ENCODE measurements around the gene MPP7. TPM values are rescaled to one million over a fixed set of nuclear protein-coding genes. Genes with fewer than 3 reads are reported as not detected.

MPP7 gene
- polyA plus RNA-seq, 2 donors = 11.1 to 19.7 TPM

DNA sequence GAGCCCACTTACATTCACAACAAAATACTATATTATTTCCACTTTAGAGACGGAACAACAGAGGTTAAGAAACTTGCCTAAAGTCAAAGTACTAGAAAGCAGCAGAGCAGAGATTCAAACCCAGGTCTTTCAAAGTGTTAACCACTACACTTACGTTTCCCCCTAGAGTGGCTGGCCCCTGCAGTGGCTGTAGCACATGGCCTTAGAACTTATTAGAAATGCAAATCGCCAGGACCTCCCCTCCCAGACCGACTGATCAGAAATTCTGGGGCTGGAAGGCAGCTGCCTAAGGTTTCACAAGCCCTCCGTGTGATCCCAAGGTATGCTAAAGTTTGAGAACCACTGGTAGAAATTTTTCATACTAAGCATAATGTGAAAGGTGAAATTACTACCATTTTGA, 8.1 kb downstream of the MPP7 start:
- WGBS, 2 donors = 67 to 76% methylated on average over 5 of the region's 5 CpGs
- Histone ChIP-seq H3K4me3 (ENCODE audit: low read depth in 1 of 2, low read length in 2 of 2) (no peak overlapping the region), H3K4me1 (ENCODE audit: control insufficient read depth in 2 of 2, insufficient read depth in 2 of 2, low read length in 1 of 2) (peaks cover 0 to 6% of the 10 kb centered on the region in 2 donors), H3K27ac (ENCODE audit: low read depth in 2 of 2, low read length in 1 of 2) (peak overlapping the region; percentile 31 to 54), H3K36me3 (ENCODE audit: control insufficient read depth in 2 of 2, insufficient read depth in 2 of 2, low read length in 1 of 2) (no peaks in the 10 kb centered on the region), H3K27me3 (ENCODE audit: control insufficient read depth in 1 of 2, insufficient read depth in 2 of 2, low read length in 2 of 2) (no peaks in the 10 kb centered on the region), H3K9me3 (ENCODE audit: control insufficient read depth in 2 of 2, insufficient read depth in 1 of 2, low read depth in 1 of 2, low read length in 1 of 2) (no peaks in the 10 kb centered on the region)

DNA sequence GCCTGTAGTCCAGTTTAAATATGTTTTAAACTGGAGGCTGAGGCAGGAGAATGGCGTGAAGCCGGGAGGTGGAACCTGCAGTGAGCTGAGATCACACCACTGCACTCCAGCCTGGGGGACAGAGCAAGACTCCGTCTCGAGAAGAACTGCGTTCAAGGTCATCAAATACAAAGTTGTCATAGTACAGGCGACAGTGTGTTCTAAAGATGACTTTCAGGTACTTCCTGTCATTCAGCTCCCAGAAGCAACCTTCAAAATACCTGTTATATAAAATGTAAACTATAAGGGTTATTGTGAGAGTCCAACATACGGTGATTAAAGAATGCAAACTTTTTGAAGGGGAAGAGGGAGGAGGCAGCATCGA, 8.7 kb downstream of the MPP7 start:
- Histone ChIP-seq H3K9me3 (ENCODE audit: control insufficient read depth in 2 of 2, insufficient read depth in 1 of 2, low read depth in 1 of 2, low read length in 1 of 2) (no peaks in the 10 kb centered on the region), H3K4me1 (ENCODE audit: control insufficient read depth in 2 of 2, insufficient read depth in 2 of 2, low read length in 1 of 2) (peaks cover 0 to 6% of the 10 kb centered on the region in 2 donors), H3K27me3 (ENCODE audit: control insufficient read depth in 1 of 2, insufficient read depth in 2 of 2, low read length in 2 of 2) (no peaks in the 10 kb centered on the region), H3K27ac (ENCODE audit: low read depth in 2 of 2, low read length in 1 of 2) (no peak overlapping the region), H3K4me3 (ENCODE audit: low read depth in 1 of 2, low read length in 2 of 2) (no peak overlapping the region), H3K36me3 (ENCODE audit: control insufficient read depth in 2 of 2, insufficient read depth in 2 of 2, low read length in 1 of 2) (no peaks in the 10 kb centered on the region)
- WGBS, 2 donors = 70 to 73% methylated on average over 8 of the region's 8 CpGs

DNA sequence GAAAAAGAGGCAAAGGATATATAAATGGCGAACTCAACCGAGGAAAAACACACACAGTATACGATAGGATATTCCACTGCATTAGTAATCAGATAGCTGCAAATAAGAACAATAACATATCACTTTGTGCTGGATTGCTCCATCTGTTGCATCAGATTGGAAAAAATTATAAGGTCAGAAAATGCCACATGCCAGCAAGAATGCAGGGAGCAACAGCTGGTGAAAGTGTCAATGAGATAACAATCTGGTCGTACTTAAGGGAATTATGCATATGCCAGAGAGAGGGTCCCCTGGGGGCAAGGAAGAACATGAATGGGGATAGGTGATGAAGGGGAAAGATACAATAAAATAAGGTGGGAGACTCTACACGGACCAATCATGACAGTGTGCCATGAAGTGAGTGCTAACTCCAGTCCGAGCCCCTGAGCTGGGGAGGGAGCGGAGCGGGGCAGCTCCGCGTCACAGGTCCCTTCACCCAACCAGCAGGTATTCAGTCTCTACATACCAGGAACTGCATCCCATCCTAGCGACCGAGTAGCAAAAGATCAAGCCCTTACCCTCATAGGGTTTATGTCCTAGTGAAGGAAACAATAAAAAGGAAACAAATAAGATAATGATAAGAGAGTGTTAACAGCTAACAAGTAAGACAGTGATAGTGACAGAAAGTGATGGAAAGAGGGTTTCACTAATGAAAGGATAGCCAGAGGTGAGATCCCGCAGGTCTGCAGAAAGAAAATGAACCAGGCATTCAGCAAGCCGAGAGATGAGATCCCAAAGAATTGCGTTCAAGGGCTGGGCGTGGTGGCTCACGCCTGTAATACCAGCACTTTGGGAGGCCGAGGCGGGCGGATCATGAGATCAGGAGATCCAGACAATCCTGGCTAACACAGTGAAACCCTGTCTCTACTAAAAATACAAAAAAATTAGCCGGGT, 9.4 kb downstream of the MPP7 start:
- no peaks in the 10 kb centered on the region for H3K36me3 ChIP-seq (ENCODE audit: control insufficient read depth in 2 of 2, insufficient read depth in 2 of 2, low read length in 1 of 2)
- WGBS, 2 donors = 91 to 93% methylated on average over 21 of the region's 21 CpGs

DNA sequence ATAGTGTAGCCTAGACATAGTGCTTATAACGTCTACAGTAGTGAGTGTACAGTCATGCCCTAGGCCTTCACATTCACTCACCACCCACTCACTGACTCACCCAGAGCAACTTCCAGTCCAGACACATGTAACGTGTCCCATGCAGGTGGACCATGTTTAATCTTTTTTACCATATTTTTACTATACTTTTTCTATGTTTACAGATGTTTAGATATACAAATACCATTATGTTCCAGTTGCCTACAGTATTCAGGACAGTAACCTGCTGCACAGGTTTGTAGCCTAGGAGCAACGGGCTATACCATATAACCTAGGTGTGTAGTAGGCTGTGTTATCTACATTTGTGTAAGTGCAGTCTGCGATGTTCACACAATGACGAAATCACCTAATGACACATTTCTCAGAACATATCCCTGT, 11.0 kb downstream of the MPP7 start:
- H3K4me3 ChIP-seq (ENCODE audit: low read depth in 1 of 2, low read length in 2 of 2) = no peak overlapping the region
- no peaks in the 10 kb centered on the region for H3K9me3 ChIP-seq (ENCODE audit: control insufficient read depth in 2 of 2, insufficient read depth in 1 of 2, low read depth in 1 of 2, low read length in 1 of 2)
- H3K27me3 ChIP-seq (ENCODE audit: control insufficient read depth in 1 of 2, insufficient read depth in 2 of 2, low read length in 2 of 2) = no peaks in the 10 kb centered on the region
- WGBS, 2 donors = 39 to 49% methylated on average over 5 of the region's 5 CpGs
- peaks cover 0 to 6% of the 10 kb centered on the region in 2 donors for H3K4me1 ChIP-seq (ENCODE audit: control insufficient read depth in 2 of 2, insufficient read depth in 2 of 2, low read length in 1 of 2)
- peak overlapping the region; percentile 20 to 40 for H3K27ac ChIP-seq (ENCODE audit: low read depth in 2 of 2, low read length in 1 of 2)
- no peaks in the 10 kb centered on the region for H3K36me3 ChIP-seq (ENCODE audit: control insufficient read depth in 2 of 2, insufficient read depth in 2 of 2, low read length in 1 of 2)

More for the DNA sequence above, 9.4 kb downstream of the MPP7 start:
- Histone ChIP-seq H3K4me3 (ENCODE audit: low read depth in 1 of 2, low read length in 2 of 2) (no peak overlapping the region), H3K4me1 (ENCODE audit: control insufficient read depth in 2 of 2, insufficient read depth in 2 of 2, low read length in 1 of 2) (peaks cover 0 to 6% of the 10 kb centered on the region in 2 donors), H3K27ac (ENCODE audit: low read depth in 2 of 2, low read length in 1 of 2) (peak overlapping the region in 1 of 2 donors; percentile 6), H3K9me3 (ENCODE audit: control insufficient read depth in 2 of 2, insufficient read depth in 1 of 2, low read depth in 1 of 2, low read length in 1 of 2) (no peaks in the 10 kb centered on the region), H3K27me3 (ENCODE audit: control insufficient read depth in 1 of 2, insufficient read depth in 2 of 2, low read length in 2 of 2) (no peaks in the 10 kb centered on the region)

DNA sequence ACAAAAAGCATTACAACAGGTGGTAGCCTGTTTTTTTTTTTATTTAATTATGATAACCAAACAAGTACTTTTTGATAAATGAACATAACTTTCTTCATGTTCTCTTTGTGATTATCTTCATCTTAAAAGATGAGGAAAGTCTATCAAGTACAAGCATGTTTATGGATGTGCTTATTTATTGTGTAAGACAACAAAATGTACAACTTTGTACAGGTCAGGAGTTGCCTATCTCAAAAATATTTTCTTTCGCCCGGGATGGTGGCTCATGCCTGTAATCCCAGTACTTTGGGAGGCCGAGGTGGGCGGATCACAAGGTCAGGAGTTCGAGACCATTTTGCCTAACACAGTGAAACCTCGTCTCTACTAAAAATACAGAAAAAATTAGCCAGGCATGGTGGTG, 17.0 kb downstream of the MPP7 start:
- WGBS, 2 donors = 72 to 80% methylated on average over 6 of the region's 6 CpGs
- peak overlapping the region in 1 of 2 donors; percentile 9 for H3K27ac ChIP-seq (ENCODE audit: low read depth in 2 of 2, low read length in 1 of 2)

DNA sequence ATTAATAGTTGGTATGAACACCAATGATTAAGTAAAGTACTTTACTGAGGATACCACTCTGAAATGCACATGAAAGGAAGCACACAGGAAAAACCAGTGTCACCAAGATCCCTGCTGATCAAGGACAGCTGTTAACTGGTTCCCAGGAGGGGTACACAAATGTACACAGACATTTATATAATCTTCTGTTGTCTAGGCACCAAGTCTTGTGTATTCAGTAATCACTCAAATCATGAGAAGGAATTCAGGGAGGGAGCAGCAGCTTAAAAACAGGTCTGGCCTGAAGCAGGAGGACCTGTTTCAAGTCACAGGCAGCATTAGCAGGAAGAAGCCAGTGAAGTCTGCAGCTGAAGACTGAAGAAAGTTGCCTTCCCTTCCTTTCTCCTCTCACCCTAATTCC, 18.7 kb downstream of the MPP7 start:
- no peak overlapping the region for H3K4me3 ChIP-seq (ENCODE audit: low read depth in 1 of 2, low read length in 2 of 2)
- H3K4me1 ChIP-seq (ENCODE audit: control insufficient read depth in 2 of 2, insufficient read depth in 2 of 2, low read length in 1 of 2) = peaks cover 0 to 2% of the 10 kb centered on the region in 2 donors
- H3K36me3 ChIP-seq (ENCODE audit: control insufficient read depth in 2 of 2, insufficient read depth in 2 of 2, low read length in 1 of 2) = no peaks in the 10 kb centered on the region
- peak overlapping the region; percentile 33 to 64 for H3K27ac ChIP-seq (ENCODE audit: low read depth in 2 of 2, low read length in 1 of 2)
- no peaks in the 10 kb centered on the region for H3K9me3 ChIP-seq (ENCODE audit: control insufficient read depth in 2 of 2, insufficient read depth in 1 of 2, low read depth in 1 of 2, low read length in 1 of 2)
- no peaks in the 10 kb centered on the region for H3K27me3 ChIP-seq (ENCODE audit: control insufficient read depth in 1 of 2, insufficient read depth in 2 of 2, low read length in 2 of 2)

More for the DNA sequence above, 17.0 kb downstream of the MPP7 start:
- Histone ChIP-seq H3K27me3 (ENCODE audit: control insufficient read depth in 1 of 2, insufficient read depth in 2 of 2, low read length in 2 of 2) (no peaks in the 10 kb centered on the region), H3K4me3 (ENCODE audit: low read depth in 1 of 2, low read length in 2 of 2) (no peak overlapping the region), H3K9me3 (ENCODE audit: control insufficient read depth in 2 of 2, insufficient read depth in 1 of 2, low read depth in 1 of 2, low read length in 1 of 2) (no peaks in the 10 kb centered on the region), H3K36me3 (ENCODE audit: control insufficient read depth in 2 of 2, insufficient read depth in 2 of 2, low read length in 1 of 2) (no peaks in the 10 kb centered on the region), H3K4me1 (ENCODE audit: control insufficient read depth in 2 of 2, insufficient read depth in 2 of 2, low read length in 1 of 2) (peaks cover 0 to 2% of the 10 kb centered on the region in 2 donors)

DNA sequence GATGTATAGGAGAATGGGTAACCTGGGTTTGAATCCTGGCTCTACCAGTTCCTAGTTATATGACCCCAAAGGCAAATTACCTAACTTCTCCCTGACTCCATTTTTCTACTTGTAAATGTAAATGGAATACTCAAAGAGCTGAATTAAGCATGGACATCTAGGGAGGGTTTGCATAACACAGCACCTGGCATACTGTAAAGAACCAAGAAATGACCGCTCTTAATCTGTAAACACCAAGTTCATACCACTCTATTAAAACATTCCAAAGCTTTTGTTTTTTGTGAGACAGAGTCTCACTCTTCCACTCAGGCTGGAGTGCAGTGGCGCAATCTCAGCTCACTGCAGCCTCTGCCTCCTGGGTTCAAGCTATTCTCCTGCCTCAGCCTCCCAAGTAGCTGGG, 19.6 kb downstream of the MPP7 start:
- H3K36me3 ChIP-seq (ENCODE audit: control insufficient read depth in 2 of 2, insufficient read depth in 2 of 2, low read length in 1 of 2) = no peaks in the 10 kb centered on the region
- no peaks in the 10 kb centered on the region for H3K9me3 ChIP-seq (ENCODE audit: control insufficient read depth in 2 of 2, insufficient read depth in 1 of 2, low read depth in 1 of 2, low read length in 1 of 2)
- H3K4me3 ChIP-seq (ENCODE audit: low read depth in 1 of 2, low read length in 2 of 2) = no peak overlapping the region
- H3K27ac ChIP-seq (ENCODE audit: low read depth in 2 of 2, low read length in 1 of 2) = no peak overlapping the region
- H3K27me3 ChIP-seq (ENCODE audit: control insufficient read depth in 1 of 2, insufficient read depth in 2 of 2, low read length in 2 of 2) = no peaks in the 10 kb centered on the region
- H3K4me1 ChIP-seq (ENCODE audit: control insufficient read depth in 2 of 2, insufficient read depth in 2 of 2, low read length in 1 of 2) = peaks cover 0 to 2% of the 10 kb centered on the region in 2 donors
- WGBS, 2 donors = 94% methylated on average over 2 of the region's 2 CpGs

DNA sequence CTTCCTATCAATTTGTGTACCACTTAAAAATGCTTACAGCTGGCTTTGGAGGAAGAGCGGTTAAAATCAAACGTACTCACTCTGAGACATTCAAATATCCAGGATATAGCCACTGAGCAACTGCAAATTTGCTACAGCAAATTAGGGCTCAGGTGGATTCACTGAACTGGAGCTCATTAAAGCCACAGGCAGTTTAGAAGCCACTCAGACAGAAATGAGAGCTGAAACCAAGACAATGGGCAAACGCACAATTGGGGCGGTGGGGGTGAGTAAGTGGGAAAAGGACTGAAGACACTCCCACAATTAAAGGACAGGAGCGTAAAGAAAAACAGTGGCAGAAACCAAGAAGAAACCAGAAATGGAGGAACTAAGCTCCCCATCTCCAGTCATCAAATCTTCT, 20.5 kb downstream of the MPP7 start:
- no peaks in the 10 kb centered on the region for H3K36me3 ChIP-seq (ENCODE audit: control insufficient read depth in 2 of 2, insufficient read depth in 2 of 2, low read length in 1 of 2)
- H3K9me3 ChIP-seq (ENCODE audit: control insufficient read depth in 2 of 2, insufficient read depth in 1 of 2, low read depth in 1 of 2, low read length in 1 of 2) = no peaks in the 10 kb centered on the region
- H3K4me3 ChIP-seq (ENCODE audit: low read depth in 1 of 2, low read length in 2 of 2) = no peak overlapping the region
- peak overlapping the region in 1 of 2 donors; percentile 38 for H3K27ac ChIP-seq (ENCODE audit: low read depth in 2 of 2, low read length in 1 of 2)
- 75 to 88% methylated on average over 5 of the region's 5 CpGs for WGBS, 2 donors
- peaks cover 0 to 2% of the 10 kb centered on the region in 2 donors for H3K4me1 ChIP-seq (ENCODE audit: control insufficient read depth in 2 of 2, insufficient read depth in 2 of 2, low read length in 1 of 2)
- H3K27me3 ChIP-seq (ENCODE audit: control insufficient read depth in 1 of 2, insufficient read depth in 2 of 2, low read length in 2 of 2) = no peaks in the 10 kb centered on the region

DNA sequence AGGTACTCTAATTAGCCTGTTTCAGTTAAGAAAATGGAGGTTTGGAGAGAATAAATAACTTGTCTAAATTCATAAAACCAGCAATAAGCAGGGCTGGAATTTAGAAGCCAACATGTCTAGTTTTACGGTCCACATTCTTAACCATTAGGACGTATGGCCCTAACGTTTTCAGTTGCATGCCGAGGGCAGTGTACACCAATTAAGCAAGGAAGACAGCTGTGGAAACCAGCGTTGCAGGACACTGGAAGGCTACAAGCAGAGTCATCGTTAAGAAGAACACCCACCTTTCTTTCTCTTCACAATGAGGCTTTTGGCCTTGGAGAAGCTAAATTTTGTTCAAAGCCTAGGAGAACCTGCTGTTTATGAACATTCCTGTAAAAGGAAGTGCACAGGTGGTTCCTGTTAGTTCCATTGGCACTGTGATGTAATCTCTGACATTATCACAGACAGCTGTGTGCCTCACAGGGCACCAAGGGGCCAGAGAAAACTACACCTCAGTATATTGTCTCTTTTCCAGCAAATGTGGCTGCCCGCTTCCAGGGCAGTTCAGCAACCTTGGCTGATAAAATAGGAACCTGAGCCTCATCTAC, 21.0 kb downstream of the MPP7 start:
- H3K9me3 ChIP-seq (ENCODE audit: control insufficient read depth in 2 of 2, insufficient read depth in 1 of 2, low read depth in 1 of 2, low read length in 1 of 2) = no peaks in the 10 kb centered on the region
- no peaks in the 10 kb centered on the region for H3K36me3 ChIP-seq (ENCODE audit: control insufficient read depth in 2 of 2, insufficient read depth in 2 of 2, low read length in 1 of 2)
- H3K4me1 ChIP-seq (ENCODE audit: control insufficient read depth in 2 of 2, insufficient read depth in 2 of 2, low read length in 1 of 2) = peaks cover 0 to 2% of the 10 kb centered on the region in 2 donors
- no peak overlapping the region for H3K4me3 ChIP-seq (ENCODE audit: low read depth in 1 of 2, low read length in 2 of 2)
- peak overlapping the region in 1 of 2 donors; percentile 38 for H3K27ac ChIP-seq (ENCODE audit: low read depth in 2 of 2, low read length in 1 of 2)
- H3K27me3 ChIP-seq (ENCODE audit: control insufficient read depth in 1 of 2, insufficient read depth in 2 of 2, low read length in 2 of 2) = no peaks in the 10 kb centered on the region
- WGBS, 2 donors = 76 to 81% methylated on average over 7 of the region's 7 CpGs

Measured in esophagus (tissue), 2 donors.